T-helper 1 cell treated with Interleukin-12 subunit alpha and Interleukin-12 subunit beta and Interleukin-4 antibody, amounts not matched to agents 30 μg/mL and 1 μg/mL, for 36 hours (primary cell): ENCODE results near the gene SPATC1L.
A peak's percentile ranks its signal among the peaks of the same experiment; 100 is the strongest.
"Not testable (repeated sequence)": the region's sequence is repeated elsewhere in the genome, so short reads cannot be mapped to it uniquely, and the experiment has no call there.

Experiments
- H3K27ac Mint-ChIP-seq: one replicate; pipeline ENCODE4 v1.8.0; 2021; ENCODE audit warnings: mild to moderate bottlenecking, mixed read lengths
- H3K27me3 Mint-ChIP-seq: one replicate; pipeline ENCODE4 v1.8.0; 2021; ENCODE audit warnings: low read depth, mixed read lengths
- H3K36me3 Mint-ChIP-seq: one replicate; pipeline ENCODE4 v1.8.0; 2021; ENCODE audit warnings: low read depth, mixed read lengths
- H3K4me1 Mint-ChIP-seq: one replicate; pipeline ENCODE4 v1.8.0; 2021; ENCODE audit warnings: low read depth, mixed read lengths
- H3K4me3 Mint-ChIP-seq: one replicate; pipeline ENCODE4 v1.8.0; 2021; ENCODE audit warnings: mild to moderate bottlenecking, moderate library complexity, mixed read lengths
- H3K9me3 Mint-ChIP-seq: one replicate; pipeline ENCODE4 v1.8.0; 2021; ENCODE audit warnings: mixed read lengths

SPATC1L gene

GRCh38 chr21:46171996-46172862, 12.0 kb downstream of the SPATC1L start:
- Mint-ChIP-seq H3K9me3 (peaks cover 34% of the 10 kb centered on the region), H3K27ac (no peak overlapping the region), H3K4me3 (no peak overlapping the region), H3K27me3 (peaks cover 25% of the 10 kb centered on the region), H3K36me3 (peaks cover 4% of the 10 kb centered on the region), H3K4me1 (peaks cover 6% of the 10 kb centered on the region)

GRCh38 chr21:46171585-46171984, 12.7 kb downstream of the SPATC1L start:
- peaks cover 6% of the 10 kb centered on the region for H3K4me1 Mint-ChIP-seq
- no peak overlapping the region for H3K4me3 Mint-ChIP-seq
- peaks cover 29% of the 10 kb centered on the region for H3K9me3 Mint-ChIP-seq
- H3K27me3 Mint-ChIP-seq, result peaks cover 24% of the 10 kb centered on the region
- peaks cover 4% of the 10 kb centered on the region for H3K36me3 Mint-ChIP-seq
- H3K27ac Mint-ChIP-seq, result no peak overlapping the region

- H3K36me3 Mint-ChIP-seq, H3K4me3 Mint-ChIP-seq, H3K4me1 Mint-ChIP-seq: not testable (repeated sequence)
- Mint-ChIP-seq H3K27ac (peak overlapping the region; percentile 31), H3K9me3 (peaks cover 20% of the 10 kb centered on the region), H3K27me3 (peaks cover 14% of the 10 kb centered on the region)
These were observed 13.6 kb downstream of the SPATC1L start for GRCh38 chr21:46170436-46171193.

DNA sequence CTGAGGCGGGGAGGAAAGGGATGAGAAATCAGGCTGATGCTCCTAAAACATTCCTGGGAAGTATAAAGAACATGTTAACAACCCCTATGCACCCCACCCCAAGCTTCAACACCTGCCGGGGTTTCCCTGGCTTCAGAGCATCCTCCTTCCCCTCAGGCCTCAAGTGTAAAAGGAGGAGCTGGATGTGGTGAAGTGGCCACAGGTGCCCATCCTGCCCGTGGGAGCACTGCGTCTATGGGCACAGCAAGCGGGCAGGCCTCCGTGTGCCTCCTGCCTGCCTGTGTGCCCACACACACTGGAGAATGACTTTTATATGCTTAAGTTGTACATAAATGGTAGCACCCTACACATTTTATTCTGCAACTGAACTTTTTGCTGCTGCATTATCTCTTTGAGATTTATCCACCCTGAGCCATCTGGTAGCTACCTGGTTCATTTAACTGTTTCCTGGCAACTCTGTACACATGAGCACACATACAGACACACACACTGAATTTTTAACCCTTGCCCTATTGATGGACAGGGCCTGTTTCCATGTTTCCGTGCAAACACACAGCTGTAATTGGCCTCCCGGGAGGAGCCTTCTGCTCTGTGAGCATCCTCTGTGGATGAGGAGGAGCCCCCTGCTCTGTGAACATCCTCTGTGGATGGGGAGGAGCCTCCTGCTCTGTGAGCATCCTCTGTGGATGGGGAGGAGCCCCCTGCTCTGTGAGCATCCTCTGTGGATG, 15.4 kb downstream of the SPATC1L start:
- Mint-ChIP-seq H3K4me3 (no peak overlapping the region), H3K36me3 (no peaks in the 10 kb centered on the region), H3K9me3 (peaks cover 8% of the 10 kb centered on the region), H3K27ac (no peak overlapping the region), H3K4me1 (peaks cover 6% of the 10 kb centered on the region), H3K27me3 (no peaks in the 10 kb centered on the region)

GRCh38 chr21:46168238-46168637, 16.0 kb downstream of the SPATC1L start:
- no peak overlapping the region for H3K27ac Mint-ChIP-seq
- no peaks in the 10 kb centered on the region for H3K36me3 Mint-ChIP-seq
- H3K4me3 Mint-ChIP-seq, result no peak overlapping the region
- H3K9me3 Mint-ChIP-seq, result peaks cover 3% of the 10 kb centered on the region
- no peaks in the 10 kb centered on the region for H3K27me3 Mint-ChIP-seq
- H3K4me1 Mint-ChIP-seq, result peaks cover 6% of the 10 kb centered on the region

DNA sequence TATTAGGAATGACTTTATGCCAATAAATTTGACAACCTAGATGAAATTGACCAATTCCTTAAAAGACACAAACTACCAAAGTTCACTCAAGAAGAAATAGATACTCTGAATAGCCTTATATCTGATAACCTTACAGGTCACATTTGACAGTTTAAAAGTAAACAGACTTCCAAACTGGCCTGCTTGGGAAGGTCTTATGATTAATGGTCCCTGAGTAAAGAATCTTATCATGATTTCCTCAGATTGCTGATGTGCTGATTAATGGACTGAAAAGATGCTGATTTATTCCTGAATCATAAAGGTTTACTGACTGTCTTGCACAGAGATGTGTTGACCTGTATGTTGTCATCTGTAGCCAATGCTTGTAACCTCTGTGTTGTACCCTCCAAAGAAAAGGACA, 19.2 kb downstream of the SPATC1L start:
- H3K36me3 Mint-ChIP-seq, result no peaks in the 10 kb centered on the region
- H3K4me3 Mint-ChIP-seq, result no peak overlapping the region
- H3K27ac Mint-ChIP-seq, result no peak overlapping the region
- H3K27me3 Mint-ChIP-seq, result no peaks in the 10 kb centered on the region
- no peaks in the 10 kb centered on the region for H3K9me3 Mint-ChIP-seq
- H3K4me1 Mint-ChIP-seq, result no peaks in the 10 kb centered on the region

GRCh38 chr21:46163380-46163779, 20.9 kb downstream of the SPATC1L start:
- no peak overlapping the region for H3K4me3 Mint-ChIP-seq
- H3K27ac Mint-ChIP-seq, result no peak overlapping the region
- no peaks in the 10 kb centered on the region for H3K36me3 Mint-ChIP-seq
- H3K4me1 Mint-ChIP-seq, result no peaks in the 10 kb centered on the region
- H3K27me3 Mint-ChIP-seq, result no peaks in the 10 kb centered on the region
- H3K9me3 Mint-ChIP-seq, result no peaks in the 10 kb centered on the region

- no peaks in the 10 kb centered on the region for H3K9me3 Mint-ChIP-seq
- no peaks in the 10 kb centered on the region for H3K27me3 Mint-ChIP-seq
- no peak overlapping the region for H3K27ac Mint-ChIP-seq
- H3K4me3 Mint-ChIP-seq, result no peak overlapping the region
- no peaks in the 10 kb centered on the region for H3K4me1 Mint-ChIP-seq
- no peaks in the 10 kb centered on the region for H3K36me3 Mint-ChIP-seq
These were observed 22.3 kb downstream of the SPATC1L start for GRCh38 chr21:46161633-46162592.

GRCh38 chr21:46160907-46161632, 23.2 kb downstream of the SPATC1L start:
- Mint-ChIP-seq H3K36me3 (no peaks in the 10 kb centered on the region), H3K4me1 (no peaks in the 10 kb centered on the region), H3K9me3 (no peaks in the 10 kb centered on the region), H3K27ac (no peak overlapping the region), H3K27me3 (no peaks in the 10 kb centered on the region), H3K4me3 (no peak overlapping the region)

DNA sequence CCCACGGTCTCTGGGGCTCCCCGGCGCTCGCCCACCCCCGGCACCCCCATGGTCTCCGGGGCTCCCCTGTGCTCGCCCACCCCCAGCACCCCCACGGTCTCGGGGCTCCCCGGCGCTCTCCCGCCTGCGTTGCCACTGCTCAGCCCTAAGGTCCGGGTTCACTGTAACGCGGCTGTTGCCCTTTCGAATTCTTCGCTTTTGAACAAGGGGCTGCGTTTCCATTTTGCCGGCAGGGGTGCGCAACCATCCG, 23.7 kb downstream of the SPATC1L start:
- Mint-ChIP-seq H3K4me1 (no peaks in the 10 kb centered on the region), H3K4me3 (no peak overlapping the region), H3K27ac (no peak overlapping the region)

DNA sequence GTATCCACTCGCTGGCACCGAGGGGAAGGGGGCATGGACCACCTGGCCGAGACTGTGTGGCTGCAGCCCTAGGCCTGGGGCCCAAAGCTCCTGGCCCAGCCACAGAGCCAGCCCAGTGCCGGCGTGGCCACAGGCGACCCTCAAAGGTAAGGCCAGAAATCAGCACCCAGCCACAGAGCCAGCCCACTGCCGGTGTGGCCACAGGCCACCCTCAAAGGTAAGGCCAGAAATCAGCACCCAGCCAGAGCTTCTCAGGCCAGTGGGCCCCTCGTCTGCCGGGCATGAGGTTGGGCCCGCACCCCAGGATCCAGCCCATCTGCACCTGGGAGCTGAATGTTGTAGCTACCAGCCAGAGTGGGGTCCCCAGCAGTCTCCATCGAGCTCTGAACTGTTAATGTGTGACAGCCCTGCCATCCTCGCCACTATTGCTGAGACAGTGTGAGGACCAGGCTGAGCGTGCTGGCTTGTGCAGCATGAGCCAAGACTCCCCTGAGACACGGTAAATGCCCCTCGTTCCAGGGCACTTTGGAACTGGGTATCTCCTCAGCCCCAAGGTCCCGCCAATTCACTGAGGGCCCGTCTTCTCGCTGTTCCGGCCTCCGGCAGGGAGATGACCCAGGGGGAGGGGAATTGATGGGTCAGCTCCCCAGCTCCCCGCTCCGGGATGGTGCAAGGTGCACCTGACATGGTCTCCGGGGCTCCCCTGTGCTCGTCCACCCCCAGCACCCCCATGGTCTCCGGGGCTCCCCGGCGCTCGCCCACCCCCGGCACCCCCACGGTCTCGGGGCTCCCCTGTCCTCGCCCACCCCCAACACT, 24.2 kb downstream of the SPATC1L start:
- Mint-ChIP-seq H3K9me3 (no peaks in the 10 kb centered on the region), H3K36me3 (no peaks in the 10 kb centered on the region), H3K27ac (no peak overlapping the region), H3K4me1 (no peaks in the 10 kb centered on the region), H3K27me3 (no peaks in the 10 kb centered on the region), H3K4me3 (no peak overlapping the region)

More for the DNA sequence above, 23.7 kb downstream of the SPATC1L start:
- Mint-ChIP-seq H3K27me3 (no peaks in the 10 kb centered on the region), H3K36me3 (no peaks in the 10 kb centered on the region), H3K9me3 (no peaks in the 10 kb centered on the region)

DNA sequence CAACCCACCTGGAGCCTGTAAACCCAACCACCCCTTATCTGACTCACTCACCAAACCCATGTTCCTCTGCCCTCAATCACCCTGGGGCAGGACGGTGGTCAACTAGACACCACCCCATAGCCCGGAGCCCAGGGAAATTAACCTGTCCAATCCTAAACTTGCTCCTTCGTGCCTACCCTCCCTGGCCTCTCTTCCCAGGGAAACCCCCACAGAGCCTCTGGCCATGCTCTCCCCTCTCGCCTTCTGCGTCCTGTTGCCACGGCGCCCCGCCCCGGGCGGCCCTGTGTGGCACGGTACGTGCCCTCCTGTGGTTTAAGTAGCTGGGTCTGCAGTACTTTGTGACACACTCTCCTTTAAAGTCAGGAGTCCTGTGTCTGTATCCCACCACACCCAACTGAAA, 24.9 kb downstream of the SPATC1L start:
- no peak overlapping the region for H3K4me3 Mint-ChIP-seq

More for the DNA sequence above, 24.9 kb downstream of the SPATC1L start:
- no peaks in the 10 kb centered on the region for H3K9me3 Mint-ChIP-seq
- H3K36me3 Mint-ChIP-seq, result no peaks in the 10 kb centered on the region
- no peak overlapping the region for H3K27ac Mint-ChIP-seq
- no peaks in the 10 kb centered on the region for H3K4me1 Mint-ChIP-seq
- H3K27me3 Mint-ChIP-seq, result no peaks in the 10 kb centered on the region
